Activated CD8-positive, alpha-beta T cell treated with anti-CD3 and anti-CD28 coated beads, Interleukin-2, amount 10 ng/mL, durations not matched to agents 7 days and 5 days (primary cell): Measurements from ENCODE around the gene ELMO1. TPM values are rescaled to one million over a fixed set of nuclear protein-coding genes. Genes with fewer than 3 reads are reported as not detected.

ENCODE experiments used
- ATAC-seq: fragments of 150-1000 bp; cut with Tn5 transposase; one replicate; pipeline ENCODE4 v1.10.0; 2021; ENCODE audit warnings: moderate library complexity
- CTCF ChIA-PET: fragments of 350-600 bp; sonication (Branson Sonifier 250); formaldehyde crosslinking; loops from one replicate; lab custom pipeline; 2021; ENCODE audit warnings: antibody characterized with exemption; lab: Charles Lee
- POLR2A ChIA-PET: fragments of 350-600 bp; sonication (Branson Sonifier 250); formaldehyde crosslinking; loops from one replicate; lab custom pipeline; 2021; ENCODE audit warnings: antibody characterized with exemption; lab: Charles Lee
- DNase-seq: peaks from one replicate; pipeline ENCODE4 v3.0.0-alpha.2; 2020
- H3K27ac Mint-ChIP-seq: one replicate; pipeline ENCODE4 v1.8.0; 2021; ENCODE audit warnings: mild to moderate bottlenecking, mixed read lengths
- H3K27me3 Mint-ChIP-seq: one replicate; pipeline ENCODE4 v1.8.0; 2021; ENCODE audit warnings: low read depth, mixed read lengths
- H3K36me3 Mint-ChIP-seq: one replicate; pipeline ENCODE4 v1.8.0; 2021; ENCODE audit warnings: low read depth, mixed read lengths
- H3K4me1 Mint-ChIP-seq: one replicate; pipeline ENCODE4 v1.8.0; 2021; ENCODE audit warnings: low read depth, mixed read lengths
- H3K4me3 Mint-ChIP-seq: one replicate; pipeline ENCODE4 v1.8.0; 2021; ENCODE audit warnings: mild to moderate bottlenecking, mixed read lengths
- H3K9me3 Mint-ChIP-seq: one replicate; pipeline ENCODE4 v1.8.0; 2022; ENCODE audit warnings: mixed read lengths; ENCODE audit not compliant: insufficient read depth
- total RNA-seq, 2 experiments: library from RNA; stranded (reverse); gene quantifications; one replicate each; pipeline ENCODE4 v1.2.3, GENCODE V29; 2021

ELMO1 gene
- total RNA-seq, 2 experiments from 2014 or later = 64.0 to 68.5 TPM

DNA sequence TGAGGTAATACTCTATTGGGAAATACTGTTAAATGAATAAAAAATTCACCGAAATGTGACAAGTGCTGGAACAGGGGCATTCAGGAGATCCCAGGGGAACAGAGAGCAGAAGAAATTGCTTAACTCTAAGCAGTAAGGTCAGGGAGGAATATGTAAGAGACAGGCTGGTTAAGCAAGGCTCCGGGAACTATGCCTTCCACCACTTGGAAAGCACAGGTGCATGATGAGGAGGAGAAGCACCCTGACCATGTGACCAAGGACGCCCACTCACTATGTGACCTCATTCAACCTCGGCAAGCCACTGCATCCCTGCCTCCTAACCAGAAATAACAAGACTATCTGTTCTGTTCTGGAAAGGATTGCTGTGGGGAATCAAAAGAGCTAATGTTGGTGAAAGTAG, 218.4 kb downstream of the ELMO1 start:
- ATAC-seq = no peak

GRCh38 chr7:37229381-37229780, 219.3 kb downstream of the ELMO1 start:
- ATAC-seq (no peak), DNase-seq (no peak)
- no peak overlapping the region for H3K27ac Mint-ChIP-seq
- no peak overlapping the region for H3K4me3 Mint-ChIP-seq
- H3K4me1 Mint-ChIP-seq = peaks cover 9% of the 10 kb centered on the region
- no peaks in the 10 kb centered on the region for H3K27me3 Mint-ChIP-seq
- peaks cover 8% of the 10 kb centered on the region for H3K36me3 Mint-ChIP-seq
- ChIA-PET CTCF (interaction anchor here (0.7 to 1.6 kb wide), 4 partner anchors 11 to 280 kb away, joined by 3 read pairs; no protein-coding TSS in a partner anchor), POLR2A (no interaction called here)
- no peaks in the 10 kb centered on the region for H3K9me3 Mint-ChIP-seq

More for the DNA sequence above, 218.4 kb downstream of the ELMO1 start:
- CTCF ChIA-PET = no interaction called here
- H3K4me1 Mint-ChIP-seq = peaks cover 9% of the 10 kb centered on the region
- no peak overlapping the region for H3K27ac Mint-ChIP-seq
- no peak overlapping the region for H3K4me3 Mint-ChIP-seq
- POLR2A ChIA-PET = no interaction called here
- H3K9me3 Mint-ChIP-seq = no peaks in the 10 kb centered on the region
- H3K27me3 Mint-ChIP-seq = no peaks in the 10 kb centered on the region
- H3K36me3 Mint-ChIP-seq = peaks cover 5% of the 10 kb centered on the region
- no peak for DNase-seq

GRCh38 chr7:37225285-37225969, 223.2 kb downstream of the ELMO1 start:
- H3K4me1 Mint-ChIP-seq = peaks cover 9% of the 10 kb centered on the region
- no peaks in the 10 kb centered on the region for H3K9me3 Mint-ChIP-seq
- DNase-seq = no peak
- no peak overlapping the region for H3K27ac Mint-ChIP-seq
- no peaks in the 10 kb centered on the region for H3K27me3 Mint-ChIP-seq
- CTCF ChIA-PET = interaction anchor here (1.4 kb wide), 1 partner anchor 10 kb away, joined by 5 read pairs; no protein-coding TSS in a partner anchor
- no peak overlapping the region for H3K4me3 Mint-ChIP-seq
- peaks cover 18% of the 10 kb centered on the region for H3K36me3 Mint-ChIP-seq
- no peak for ATAC-seq
- POLR2A ChIA-PET = no interaction called here

GRCh38 chr7:37224746-37225145, 223.9 kb downstream of the ELMO1 start:
- no peak for ATAC-seq
- ChIA-PET CTCF (interaction anchor here (1.2 kb wide), 2 partner anchors 11 to 26 kb away, joined by 3 to 5 read pairs; no protein-coding TSS in a partner anchor), POLR2A (no interaction called here)
- no peaks in the 10 kb centered on the region for H3K27me3 Mint-ChIP-seq
- H3K4me1 Mint-ChIP-seq = peaks cover 5% of the 10 kb centered on the region
- H3K4me3 Mint-ChIP-seq = no peak overlapping the region
- no peaks in the 10 kb centered on the region for H3K9me3 Mint-ChIP-seq
- peaks cover 18% of the 10 kb centered on the region for H3K36me3 Mint-ChIP-seq
- H3K27ac Mint-ChIP-seq = no peak overlapping the region
- DNase-seq = no peak

DNA sequence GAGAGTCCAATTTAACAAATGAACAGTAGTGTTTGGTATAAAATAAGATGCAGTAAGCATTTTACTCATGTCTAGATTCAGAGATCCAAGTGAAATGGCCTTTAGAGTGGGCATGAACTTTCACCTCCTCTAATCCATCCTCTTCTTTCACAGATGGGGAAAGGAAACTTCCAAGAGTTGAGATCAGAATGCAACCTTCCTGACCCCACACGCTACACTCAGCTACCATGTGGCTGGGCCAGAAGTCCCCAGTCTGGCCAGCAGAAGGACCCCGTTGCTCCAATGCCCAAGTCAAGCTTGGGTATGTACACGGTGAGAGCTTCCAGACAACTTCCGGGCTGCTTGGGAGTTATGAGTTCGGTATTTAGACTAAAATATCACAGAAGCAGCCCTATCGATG, 228.0 kb downstream of the ELMO1 start:
- DNase-seq (no peak), ATAC-seq (no peak)
- ChIA-PET CTCF (interaction anchor here (1.1 kb wide), 1 partner anchor 82 kb away, joined by 3 read pairs; no protein-coding TSS in a partner anchor), POLR2A (no interaction called here)
- Mint-ChIP-seq H3K4me3 (no peak overlapping the region), H3K27ac (no peak overlapping the region), H3K36me3 (peaks cover 23% of the 10 kb centered on the region), H3K4me1 (peaks cover 10% of the 10 kb centered on the region), H3K9me3 (no peaks in the 10 kb centered on the region), H3K27me3 (no peaks in the 10 kb centered on the region)

- Mint-ChIP-seq H3K9me3 (no peaks in the 10 kb centered on the region), H3K4me3 (no peak overlapping the region), H3K27me3 (no peaks in the 10 kb centered on the region), H3K4me1 (peaks cover 10% of the 10 kb centered on the region), H3K27ac (no peak overlapping the region), H3K36me3 (peaks cover 20% of the 10 kb centered on the region)
- no peak for ATAC-seq
- CTCF ChIA-PET = interaction anchor here (1.5 to 1.8 kb wide), 2 partner anchors 11 to 18 kb away, joined by 4 to 5 read pairs; no protein-coding TSS in a partner anchor
- no peak for DNase-seq
- POLR2A ChIA-PET = no interaction called here
Measured at GRCh38 chr7:37218956-37219355, 229.7 kb downstream of the ELMO1 start.

- no peak overlapping the region for H3K27ac Mint-ChIP-seq
- H3K4me3 Mint-ChIP-seq = no peak overlapping the region
- ChIA-PET CTCF (interaction anchor here (1.7 to 3.2 kb wide), 3 partner anchors 8 to 18 kb away, joined by 4 to 12 read pairs (median 6); no protein-coding TSS in a partner anchor), POLR2A (no interaction called here)
- no peaks in the 10 kb centered on the region for H3K27me3 Mint-ChIP-seq
- DNase-seq (no peak), ATAC-seq (no peak)
- H3K4me1 Mint-ChIP-seq = peaks cover 12% of the 10 kb centered on the region
- H3K9me3 Mint-ChIP-seq = no peaks in the 10 kb centered on the region
- H3K36me3 Mint-ChIP-seq = peaks cover 26% of the 10 kb centered on the region
Measured at GRCh38 chr7:37216923-37217322, 231.7 kb downstream of the ELMO1 start.

- Mint-ChIP-seq H3K4me3 (no peak overlapping the region), H3K36me3 (peaks cover 28% of the 10 kb centered on the region), H3K4me1 (peaks cover 12% of the 10 kb centered on the region), H3K9me3 (no peaks in the 10 kb centered on the region), H3K27ac (no peak overlapping the region), H3K27me3 (no peaks in the 10 kb centered on the region)
- POLR2A ChIA-PET = no interaction called here
- DNase-seq (no peak), ATAC-seq (no peak)
- CTCF ChIA-PET = interaction anchor here (1.7 to 3.2 kb wide), 2 partner anchors 15 to 18 kb away, joined by 6 to 12 read pairs; no protein-coding TSS in a partner anchor
Measured at GRCh38 chr7:37216156-37216852, 232.4 kb downstream of the ELMO1 start.

DNA sequence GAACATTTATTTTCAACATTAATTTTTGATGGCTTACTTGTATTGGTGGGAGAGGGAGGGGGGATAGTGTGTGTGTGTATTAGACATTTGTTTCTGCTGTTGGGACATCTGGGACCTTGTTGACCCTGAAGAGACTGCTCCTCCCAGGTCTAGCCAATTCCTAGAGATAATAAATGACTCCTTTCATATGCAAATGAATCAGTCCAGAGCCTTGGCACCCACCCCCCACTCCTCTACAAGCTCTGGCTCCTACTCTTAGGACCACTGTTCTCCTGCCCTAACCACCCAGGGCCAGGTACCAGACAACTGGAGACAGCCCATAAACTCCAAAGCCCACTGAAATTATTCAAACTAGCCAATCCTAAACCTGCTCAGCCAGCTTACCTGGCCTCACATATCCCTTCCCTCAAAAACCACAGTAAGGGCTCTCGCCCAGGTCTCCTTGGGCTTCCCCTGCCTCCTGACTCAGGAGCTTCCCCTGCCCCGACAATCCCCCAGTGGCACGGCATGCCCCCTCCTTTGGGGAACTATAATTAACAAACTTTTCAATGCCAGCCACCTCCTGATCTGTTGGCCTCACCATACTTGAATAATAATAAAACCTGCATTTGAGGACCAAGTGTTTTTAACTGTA, 233.3 kb downstream of the ELMO1 start:
- H3K27ac Mint-ChIP-seq = no peak overlapping the region
- H3K36me3 Mint-ChIP-seq = peaks cover 24% of the 10 kb centered on the region
- DNase-seq = no peak
- no peak for ATAC-seq
- CTCF ChIA-PET = interaction anchor here (1.0 to 3.2 kb wide), 3 partner anchors 14 to 19 kb away, joined by 3 to 12 read pairs (median 6); no protein-coding TSS in a partner anchor
- H3K9me3 Mint-ChIP-seq = no peaks in the 10 kb centered on the region
- no peak overlapping the region for H3K4me3 Mint-ChIP-seq
- H3K27me3 Mint-ChIP-seq = no peaks in the 10 kb centered on the region
- H3K4me1 Mint-ChIP-seq = peaks cover 12% of the 10 kb centered on the region
- POLR2A ChIA-PET = no interaction called here

- H3K4me3 Mint-ChIP-seq = no peak overlapping the region
- POLR2A ChIA-PET = no interaction called here
- no peak overlapping the region for H3K27ac Mint-ChIP-seq
- CTCF ChIA-PET = interaction anchor here (1.6 to 2.6 kb wide), 2 partner anchors 12 to 14 kb away, joined by 5 to 8 read pairs; no protein-coding TSS in a partner anchor
- DNase-seq (no peak), ATAC-seq (no peak)
- no peaks in the 10 kb centered on the region for H3K27me3 Mint-ChIP-seq
- H3K4me1 Mint-ChIP-seq = peaks cover 12% of the 10 kb centered on the region
- peaks cover 34% of the 10 kb centered on the region for H3K36me3 Mint-ChIP-seq
- H3K9me3 Mint-ChIP-seq = no peaks in the 10 kb centered on the region
Measured at GRCh38 chr7:37212556-37212955, 236.1 kb downstream of the ELMO1 start.

DNA sequence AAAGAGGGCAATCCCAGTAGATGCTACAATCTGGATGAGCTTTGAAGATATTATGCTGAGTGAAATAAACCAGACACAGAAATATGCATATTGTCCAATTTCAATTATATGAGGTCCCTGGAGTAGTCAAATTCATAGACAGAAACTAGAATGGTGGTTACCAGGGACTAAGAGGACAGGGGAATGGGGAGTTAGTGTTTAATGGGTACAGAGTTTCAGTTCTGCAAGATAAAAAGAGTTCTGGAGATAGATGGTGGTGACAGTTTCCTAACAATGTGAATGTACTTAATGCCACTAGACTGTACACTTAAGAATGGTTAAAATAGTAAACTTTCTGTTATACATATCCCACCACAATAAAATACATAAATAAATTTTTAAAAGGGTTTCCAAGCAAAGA, 236.6 kb downstream of the ELMO1 start:
- H3K9me3 Mint-ChIP-seq = no peaks in the 10 kb centered on the region
- H3K4me1 Mint-ChIP-seq = peaks cover 11% of the 10 kb centered on the region
- ChIA-PET POLR2A (no interaction called here), CTCF (interaction anchor here (2.6 kb wide), 1 partner anchor 14 kb away, joined by 8 read pairs; no protein-coding TSS in a partner anchor)
- H3K27me3 Mint-ChIP-seq = no peaks in the 10 kb centered on the region
- no peak overlapping the region for H3K27ac Mint-ChIP-seq
- H3K36me3 Mint-ChIP-seq = peaks cover 34% of the 10 kb centered on the region
- H3K4me3 Mint-ChIP-seq = no peak overlapping the region
- no peak for DNase-seq
- ATAC-seq = no peak
